Measurements from ENCODE around the gene ARHGEF1.

GRCh38 chr19:41928221-41928683 lies 45.3 kb downstream of the ARHGEF1 start, which contains the start of gene ERFL:
- no peak for TF ChIP-seq CTCF (IDR thresholded peaks at IDR 0.05)
- TF ChIP-seq EZH2 (IDR thresholded peaks at IDR 0.05; ENCODE audit: borderline replicate concordance, insufficient read depth, low read depth, low read length, poor library complexity, severe bottlenecking), result no peak
